Testis (tissue), 3 donors: ENCODE results near the gene HOXC9. TPM values are rescaled to one million over a fixed set of nuclear protein-coding genes. Genes with fewer than 3 reads are reported as not detected.

Experiments used
- DNase-seq: peaks from one replicate; pipeline ENCODE4 v3.0.0-alpha.2; 2019
- H3K27ac ChIP-seq, 2 donors: fragments of 200-600 bp; sonication (generic); one replicate each; pipeline ENCODE4 v1.5.1; 2019
- H3K27me3 ChIP-seq: fragments of 200-600 bp; sonication (generic); one replicate; pipeline ENCODE4 v1.5.1; 2019
- H3K36me3 ChIP-seq: fragments of 200-600 bp; sonication (generic); one replicate; pipeline ENCODE4 v1.5.1; 2017; ENCODE audit warnings: low read depth; ENCODE audit errors: missing control alignments
- H3K4me1 ChIP-seq: fragments of 200-600 bp; sonication (generic); one replicate; pipeline ENCODE4 v1.5.1; 2019
- H3K4me3 ChIP-seq, 2 donors: fragments of 200-600 bp; sonication (generic); one replicate each; pipeline ENCODE4 v1.5.1; 2017 to 2019
- H3K9me3 ChIP-seq: fragments of 200-600 bp; sonication (generic); one replicate; pipeline ENCODE4 v1.5.1; 2017
- CTCF ChIP-seq, 3 experiments: fragments of 450-650 bp in 2 of 3; fragments of 200-600 bp in 1 of 3; sonication (generic) in 1 of 3; IDR thresholded peaks; one replicate each; pipeline ENCODE4 v1.5.1; 2016 to 2019; ENCODE audit warnings: antibody characterized with exemption in 3 of 3, mild to moderate bottlenecking in 2 of 3, moderate library complexity in 1 of 3
- POLR2A ChIP-seq: fragments of 450-650 bp; IDR thresholded peaks from one replicate; pipeline ENCODE4 v1.6.1; 2017; ENCODE audit warnings: antibody characterized with exemption, mild to moderate bottlenecking, moderate library complexity
- WGBS, 2 donors: methylation state at CpG; one replicate each; pipeline ENCODE4 v1.1.5; 2018; 5-methylcytosine and 5-hydroxymethylcytosine counted together
- intact Hi-C: fragments of 100-400 bp; cut with DNase I; formaldehyde crosslinking; loops from one replicate; pipeline ENCODE4 v1.15.1; 2023; ENCODE audit warnings: low total_unique reads
- polyA plus RNA-seq: library from polyadenylated mRNA; stranded (reverse); fragments of 350-450 nt; fragmentation: Illumina TruSeq; extraction: RNeasy Lipid Tissue Mini Kit (QIAGEN cat#74804); gene quantifications from one replicate; pipeline ENCODE4 v1.2.3, GENCODE V29; 2014; ENCODE audit warnings: low read depth, low replicate concordance; ENCODE audit not compliant: insufficient read depth
- total RNA-seq, 2 donors: library from RNA; depleted of rRNA; stranded (reverse); fragments of >200 nt; gene quantifications; one replicate each; pipeline ENCODE4 v1.2.3, GENCODE V29; 2016

The HOXC9 gene
- total and polyA plus RNA-seq, 3 donors from 2014 or later = 2.4 to 7.8 (median 6.6) TPM

DNA sequence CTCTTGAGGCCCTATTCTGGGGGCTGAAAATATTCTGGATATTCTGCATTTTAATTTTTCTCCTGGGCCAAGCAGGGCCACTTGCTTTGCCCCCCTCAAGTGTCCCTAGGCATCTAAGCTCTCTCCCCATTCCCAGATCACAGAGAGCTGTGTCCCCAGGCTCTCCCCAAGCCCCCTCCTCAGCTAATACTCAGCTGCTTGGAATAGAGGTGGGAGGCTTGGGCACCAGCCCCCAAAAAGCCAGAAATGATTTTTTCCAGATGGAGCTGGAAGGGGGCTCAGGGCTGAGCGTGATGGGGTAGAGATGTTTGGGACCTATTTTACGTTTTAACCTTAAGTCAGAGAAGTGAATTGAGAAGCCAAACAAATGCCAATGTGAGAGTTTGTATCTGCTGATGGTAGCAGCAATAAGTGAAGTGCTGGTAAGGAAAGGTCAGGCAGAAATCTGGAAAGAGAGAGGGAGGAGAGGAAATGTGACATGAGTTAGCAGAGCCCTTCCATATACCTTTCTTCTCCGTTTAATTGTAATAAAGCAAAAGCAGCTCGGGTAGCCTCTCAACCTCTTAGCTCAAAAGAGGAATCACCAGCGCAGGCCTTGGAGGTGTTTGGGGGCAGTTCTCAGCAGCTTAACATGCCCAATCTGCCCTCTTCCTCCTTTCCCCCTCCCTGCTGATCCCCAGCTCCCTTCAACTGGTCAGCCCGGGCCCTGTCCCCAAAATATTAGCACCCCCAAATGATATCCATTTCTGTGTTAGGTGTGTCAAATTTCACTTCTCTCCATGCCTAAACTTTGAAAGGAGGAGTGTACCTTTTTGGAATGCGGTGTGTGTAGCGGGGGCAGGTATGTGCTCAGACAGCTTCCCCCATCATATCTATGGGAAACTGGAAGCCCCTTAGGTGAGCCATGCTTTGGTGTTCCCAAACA is 23.3 kb downstream of the HOXC9 start:
- 55 to 67% methylated on average over 8 of the region's 8 CpGs for WGBS, 2 donors
- H3K36me3 ChIP-seq = no peaks in the 10 kb centered on the region
- H3K9me3 ChIP-seq = no peaks in the 10 kb centered on the region
- no peak overlapping the region for H3K4me3 ChIP-seq
- intact Hi-C loops = no loop called here
- H3K27me3 ChIP-seq = no peaks in the 10 kb centered on the region
- DNase-seq = no peak
- H3K4me1 ChIP-seq = peaks cover 36% of the 10 kb centered on the region
- peak overlapping the region; percentile 63 to 82 for H3K27ac ChIP-seq
- no peak for TF ChIP-seq POLR2A
- no peak for TF ChIP-seq CTCF (IDR thresholded peaks at IDR 0.05)

DNA sequence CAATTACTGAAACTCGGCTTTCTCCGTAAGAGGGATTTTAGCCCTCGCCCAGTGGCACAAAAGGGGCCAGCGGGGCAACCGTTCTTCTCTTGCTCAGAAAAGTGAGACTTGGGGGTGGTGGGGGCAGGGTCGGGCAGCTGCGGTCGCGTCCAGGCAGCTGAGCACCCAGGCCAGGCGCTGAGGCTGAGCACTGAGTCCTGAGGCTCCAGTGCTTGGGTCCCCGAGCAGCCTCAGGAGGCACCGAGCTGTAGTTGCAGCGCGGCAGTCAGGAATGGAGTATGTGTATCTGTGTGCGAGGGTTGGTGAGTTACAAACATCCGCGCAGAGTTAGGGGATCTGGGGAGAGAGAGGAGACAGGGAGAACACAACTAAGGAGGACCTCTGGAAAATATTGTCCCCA is 24.2 kb downstream of the HOXC9 start:
- TF ChIP-seq POLR2A (no peak), CTCF (IDR thresholded peaks at IDR 0.05) (no peak)
- no peak for DNase-seq
- peak overlapping the region in 1 of 2 donors; percentile 30 for H3K4me3 ChIP-seq
- peaks cover 43% of the 10 kb centered on the region for H3K4me1 ChIP-seq
- H3K9me3 ChIP-seq = no peaks in the 10 kb centered on the region
- H3K27ac ChIP-seq = peak overlapping the region; percentile 63 to 82
- H3K36me3 ChIP-seq = no peaks in the 10 kb centered on the region
- H3K27me3 ChIP-seq = no peaks in the 10 kb centered on the region
- intact Hi-C loops = no loop called here
- WGBS, 2 donors = 45 to 57% methylated on average over 11 to 17 of the region's 17 CpGs

GRCh38 chr12:54024581-54025305 is 24.8 kb downstream of the HOXC9 start:
- H3K36me3 ChIP-seq = no peaks in the 10 kb centered on the region
- no peak for TF ChIP-seq POLR2A
- TF ChIP-seq CTCF (IDR thresholded peaks at IDR 0.05) = no peak
- intact Hi-C loops = no loop called here
- H3K27ac ChIP-seq = peak overlapping the region; percentile 33 to 82
- H3K4me1 ChIP-seq = peaks cover 37% of the 10 kb centered on the region
- no peaks in the 10 kb centered on the region for H3K9me3 ChIP-seq
- WGBS, 2 donors = 44 to 68% methylated on average over 5 of the region's 5 CpGs
- no peak overlapping the region for H3K4me3 ChIP-seq
- H3K27me3 ChIP-seq = no peaks in the 10 kb centered on the region
- no peak for DNase-seq

DNA sequence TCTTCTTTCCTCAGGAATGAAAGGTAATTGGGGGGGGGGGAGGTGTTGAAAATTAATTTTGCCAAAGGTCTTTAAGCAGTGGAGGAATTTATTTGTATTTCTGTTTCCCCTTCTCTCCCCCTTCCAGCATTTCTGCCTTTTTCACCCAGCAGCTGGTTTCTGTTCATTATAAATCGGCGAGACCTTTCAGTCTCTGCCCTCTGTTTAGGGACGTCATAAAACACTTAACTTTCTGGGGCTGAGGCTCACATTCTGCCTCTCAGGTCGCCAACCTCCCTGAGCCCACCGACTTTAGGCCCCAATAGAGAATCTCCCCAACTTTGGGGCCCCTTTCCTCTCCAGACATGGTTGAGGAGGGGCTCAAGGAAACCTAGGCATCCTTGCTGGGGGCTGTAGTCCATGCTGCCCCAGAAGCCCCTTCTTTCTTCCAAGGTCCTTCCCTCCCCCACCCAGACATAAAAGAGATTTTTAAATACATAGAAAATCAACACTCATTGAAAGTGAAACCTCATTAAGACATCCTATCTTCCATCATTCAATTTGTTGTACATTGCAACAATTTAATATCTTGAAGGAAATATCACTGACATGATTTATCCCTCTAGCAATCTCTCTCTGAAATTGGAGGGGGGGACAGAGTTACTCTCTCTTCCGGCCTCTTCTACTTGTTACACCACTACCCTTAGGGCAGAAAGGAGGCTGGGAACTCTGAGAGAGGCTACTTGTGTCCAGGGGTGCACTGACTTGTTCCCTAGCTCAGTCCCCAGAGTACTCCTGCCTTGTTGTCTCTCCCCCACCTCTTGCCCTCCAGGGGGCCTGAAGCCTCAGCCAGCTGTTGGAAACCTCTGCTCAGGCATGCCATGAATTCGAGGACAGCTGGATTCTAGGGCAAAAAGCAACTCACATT is 25.8 kb downstream of the HOXC9 start:
- intact Hi-C loops = no loop called here
- H3K27ac ChIP-seq = peak overlapping the region in 1 of 2 donors; percentile 11
- 51 to 55% methylated on average over 7 of the region's 7 CpGs for WGBS, 2 donors
- DNase-seq = no peak
- H3K4me3 ChIP-seq = no peak overlapping the region
- TF ChIP-seq POLR2A (no peak), CTCF (IDR thresholded peaks at IDR 0.05) (no peak)
- H3K27me3 ChIP-seq = no peaks in the 10 kb centered on the region
- H3K4me1 ChIP-seq = peaks cover 27% of the 10 kb centered on the region
- H3K9me3 ChIP-seq = no peaks in the 10 kb centered on the region
- no peaks in the 10 kb centered on the region for H3K36me3 ChIP-seq
